Lower lobe of right lung (tissue), 2 donors: ENCODE data around the gene WFDC1. TPM values are rescaled to one million over a fixed set of nuclear protein-coding genes. Genes with fewer than 3 reads are reported as not detected.
A peak's percentile ranks its signal among the peaks of the same experiment; 100 is the strongest.

Experiments
- ATAC-seq, 2 donors: fragments of 200-7000 bp; cut with Tn5 transposase; one replicate each; pipeline ENCODE4 v1.9.1; 2020 to 2022; ENCODE audit warnings: mild to moderate bottlenecking in 2 of 2, moderate library complexity in 2 of 2
- DNase-seq: peaks from one replicate; pipeline ENCODE4 v3.0.0-alpha.2; 2020
- H3K27ac ChIP-seq: fragments of 200-600 bp; one replicate; pipeline ENCODE4 v1.8.0; 2022
- H3K27me3 ChIP-seq: fragments of 200-600 bp; one replicate; pipeline ENCODE4 v1.8.0; 2022; ENCODE audit warnings: low read depth
- H3K36me3 ChIP-seq: fragments of 200-600 bp; one replicate; pipeline ENCODE4 v1.8.0; 2022; ENCODE audit warnings: mild to moderate bottlenecking
- H3K4me1 ChIP-seq: fragments of 200-600 bp; one replicate; pipeline ENCODE4 v1.8.0; 2022
- H3K4me3 ChIP-seq: fragments of 200-600 bp; one replicate; pipeline ENCODE4 v1.8.0; 2022; ENCODE audit warnings: mild to moderate bottlenecking
- H3K9me3 ChIP-seq: fragments of 200-600 bp; one replicate; pipeline ENCODE4 v1.8.0; 2022
- CTCF ChIP-seq: fragments of 200-600 bp; IDR thresholded peaks from one replicate; pipeline ENCODE4 v1.8.0; 2022; ENCODE audit warnings: antibody characterized with exemption, mild to moderate bottlenecking
- intact Hi-C: fragments of 100-400 bp; cut with DNase I; formaldehyde crosslinking; loops from one replicate; pipeline ENCODE4 v1.11.0; 2022
- total RNA-seq: library from RNA; stranded (reverse); fragmentation: NEBNext Ultra II Directional; extraction: Animal tissue kit (Norgen Biotek cat#: 25700); gene quantifications from one replicate; pipeline ENCODE4 v1.2.1, GENCODE V29; 2021
- donor health status: DM: no; HTN: yes; CAD: no; lungs with severe emphysema.

The WFDC1 gene
- total RNA-seq, 1 donor from 2014 or later: 18.0 TPM

- no peaks in the 10 kb centered on the region for H3K4me1 ChIP-seq
- H3K27ac ChIP-seq: no peak overlapping the region
- H3K27me3 ChIP-seq: peaks cover 38% of the 10 kb centered on the region
- H3K36me3 ChIP-seq: no peaks in the 10 kb centered on the region
- no peaks in the 10 kb centered on the region for H3K9me3 ChIP-seq
- DNase-seq: no peak
- no peak overlapping the region for H3K4me3 ChIP-seq
- no peak for TF ChIP-seq CTCF
- intact Hi-C loops: no loop called here
- ATAC-seq: no peak
These were observed 76.3 kb downstream of the WFDC1 start for GRCh38 chr16:84370723-84371552.

- Histone ChIP-seq H3K4me3 (no peak overlapping the region), H3K27ac (no peak overlapping the region), H3K36me3 (no peaks in the 10 kb centered on the region), H3K4me1 (no peaks in the 10 kb centered on the region), H3K9me3 (no peaks in the 10 kb centered on the region), H3K27me3 (peaks cover 37% of the 10 kb centered on the region)
- no peak for DNase-seq
- intact Hi-C loops: no loop called here
- TF ChIP-seq CTCF: no peak
- no peak for ATAC-seq
These were observed 76.8 kb downstream of the WFDC1 start for GRCh38 chr16:84371553-84371865.

GRCh38 chr16:84373907-84374489 is 79.3 kb downstream of the WFDC1 start:
- Histone ChIP-seq H3K4me3 (no peak overlapping the region), H3K9me3 (no peaks in the 10 kb centered on the region), H3K4me1 (no peaks in the 10 kb centered on the region), H3K36me3 (no peaks in the 10 kb centered on the region), H3K27ac (no peak overlapping the region), H3K27me3 (peaks cover 17% of the 10 kb centered on the region)
- intact Hi-C loops: no loop called here
- no peak for TF ChIP-seq CTCF
- no peak for DNase-seq
- peak in 1 of 2 donors; percentile 68 for ATAC-seq

- Histone ChIP-seq H3K27me3 (no peaks in the 10 kb centered on the region), H3K4me1 (peaks cover 10% of the 10 kb centered on the region), H3K27ac (no peak overlapping the region), H3K9me3 (no peaks in the 10 kb centered on the region), H3K4me3 (no peak overlapping the region), H3K36me3 (no peaks in the 10 kb centered on the region)
- ATAC-seq (no peak), DNase-seq (no peak)
- intact Hi-C loops: no loop called here
- TF ChIP-seq CTCF: no peak
These were observed 83.4 kb downstream of the WFDC1 start for GRCh38 chr16:84378099-84378498.

- ATAC-seq: peak; percentile 21 to 28
- Histone ChIP-seq H3K27ac (no peak overlapping the region), H3K27me3 (no peaks in the 10 kb centered on the region), H3K9me3 (no peaks in the 10 kb centered on the region), H3K4me3 (no peak overlapping the region), H3K4me1 (peaks cover 10% of the 10 kb centered on the region), H3K36me3 (no peaks in the 10 kb centered on the region)
- DNase-seq: no peak
- no peak for TF ChIP-seq CTCF
- intact Hi-C loops: no loop called here
These were observed 83.9 kb downstream of the WFDC1 start for GRCh38 chr16:84378567-84378966.
